ENCODE data around the gene ZMAT5.

ZMAT5 gene

GRCh38 chr22:29731058-29731850 lies 35.6 kb downstream of the ZMAT5 start:
- H3K4me3 Mint-ChIP-seq: no peak overlapping the region
- peaks cover 4% of the 10 kb centered on the region for H3K36me3 Mint-ChIP-seq
- no peak overlapping the region for H3K27ac Mint-ChIP-seq
- H3K9me3 Mint-ChIP-seq: no peaks in the 10 kb centered on the region
- H3K4me1 Mint-ChIP-seq: no peaks in the 10 kb centered on the region
- no peaks in the 10 kb centered on the region for H3K27me3 Mint-ChIP-seq

- Mint-ChIP-seq H3K27ac (no peak overlapping the region), H3K9me3 (no peaks in the 10 kb centered on the region), H3K4me3 (no peak overlapping the region), H3K4me1 (no peaks in the 10 kb centered on the region), H3K27me3 (no peaks in the 10 kb centered on the region), H3K36me3 (no peaks in the 10 kb centered on the region)
Observed at GRCh38 chr22:29729161-29729560, 37.6 kb downstream of the ZMAT5 start.

DNA sequence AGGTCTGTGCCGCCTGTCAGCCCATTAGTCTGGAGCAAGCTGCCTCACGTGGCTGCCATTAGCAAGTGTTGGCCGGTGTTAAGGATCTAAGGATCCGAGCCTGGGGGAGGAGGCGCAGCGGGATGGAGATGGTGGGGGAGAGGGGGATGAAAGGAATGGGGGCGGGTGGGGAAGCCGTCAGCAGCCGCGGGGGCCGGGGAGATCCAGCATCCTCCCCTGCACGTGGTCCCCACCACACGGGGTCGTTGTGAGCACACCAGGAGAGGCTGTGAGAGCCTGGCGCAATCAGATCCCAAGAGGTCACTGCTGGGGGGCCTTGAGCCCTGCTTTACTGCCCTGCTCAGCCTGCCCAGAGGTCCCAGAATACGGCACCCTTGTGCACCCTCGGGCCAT lies 39.7 kb downstream of the ZMAT5 start:
- Mint-ChIP-seq H3K27ac (no peak overlapping the region), H3K4me3 (no peak overlapping the region), H3K36me3 (no peaks in the 10 kb centered on the region), H3K4me1 (no peaks in the 10 kb centered on the region), H3K9me3 (no peaks in the 10 kb centered on the region), H3K27me3 (no peaks in the 10 kb centered on the region)

DNA sequence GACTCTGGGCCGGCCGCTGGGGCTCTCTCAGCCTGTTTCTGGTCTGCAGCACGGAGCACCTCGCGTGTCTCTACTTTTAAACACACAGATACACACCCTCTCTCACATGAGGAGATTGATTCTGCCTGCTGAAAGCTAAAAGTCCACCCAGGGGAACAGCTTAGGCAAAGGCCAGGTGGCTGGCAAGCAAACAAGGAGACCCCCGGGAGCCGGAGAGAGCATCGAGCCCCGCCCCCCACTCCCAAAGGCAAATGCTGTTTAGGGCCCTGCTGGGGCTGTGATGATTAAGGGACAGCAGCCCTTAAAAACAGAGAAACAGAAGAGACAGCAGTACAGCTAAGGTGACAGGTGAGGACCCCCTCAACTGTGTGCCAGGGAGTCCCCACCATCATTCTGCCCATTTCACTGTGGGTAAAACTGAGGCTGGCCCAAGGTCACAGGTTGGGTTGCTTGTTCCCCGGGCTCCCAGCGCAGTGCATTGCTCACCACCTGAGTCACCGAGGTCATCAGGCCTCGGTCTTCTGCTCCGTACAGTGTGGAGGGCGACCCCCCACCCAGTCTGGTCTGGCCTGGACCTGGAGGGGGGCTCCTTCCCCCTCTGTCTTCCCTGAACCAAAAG lies 40.2 kb downstream of the ZMAT5 start:
- H3K4me1 Mint-ChIP-seq: no peaks in the 10 kb centered on the region
- no peaks in the 10 kb centered on the region for H3K9me3 Mint-ChIP-seq
- no peaks in the 10 kb centered on the region for H3K27me3 Mint-ChIP-seq
- no peaks in the 10 kb centered on the region for H3K36me3 Mint-ChIP-seq
- H3K4me3 Mint-ChIP-seq: no peak overlapping the region
- no peak overlapping the region for H3K27ac Mint-ChIP-seq

DNA sequence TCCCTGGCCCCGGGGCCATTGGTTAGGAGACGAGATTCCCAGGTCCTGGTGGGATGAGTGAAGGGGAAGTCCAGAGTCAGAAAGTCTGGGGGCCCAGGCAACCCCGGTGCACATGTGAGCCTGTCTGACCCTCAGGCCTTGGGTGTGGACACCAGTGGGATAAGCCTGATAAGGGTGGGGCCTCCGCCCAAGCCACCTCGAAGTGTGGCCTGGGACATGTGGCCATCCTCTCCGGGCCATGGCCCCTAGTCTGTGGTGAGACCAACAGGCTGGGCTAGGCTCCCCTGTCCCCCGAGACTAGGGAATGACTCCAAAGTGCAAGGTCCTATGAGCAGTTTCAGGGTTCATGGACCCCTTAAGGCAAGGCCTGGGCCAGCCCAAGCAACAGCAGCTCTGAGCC lies 40.7 kb downstream of the ZMAT5 start:
- H3K36me3 Mint-ChIP-seq: no peaks in the 10 kb centered on the region
- no peaks in the 10 kb centered on the region for H3K9me3 Mint-ChIP-seq
- H3K27ac Mint-ChIP-seq: no peak overlapping the region
- H3K4me1 Mint-ChIP-seq: no peaks in the 10 kb centered on the region
- no peak overlapping the region for H3K4me3 Mint-ChIP-seq
- H3K27me3 Mint-ChIP-seq: peaks cover 2% of the 10 kb centered on the region

DNA sequence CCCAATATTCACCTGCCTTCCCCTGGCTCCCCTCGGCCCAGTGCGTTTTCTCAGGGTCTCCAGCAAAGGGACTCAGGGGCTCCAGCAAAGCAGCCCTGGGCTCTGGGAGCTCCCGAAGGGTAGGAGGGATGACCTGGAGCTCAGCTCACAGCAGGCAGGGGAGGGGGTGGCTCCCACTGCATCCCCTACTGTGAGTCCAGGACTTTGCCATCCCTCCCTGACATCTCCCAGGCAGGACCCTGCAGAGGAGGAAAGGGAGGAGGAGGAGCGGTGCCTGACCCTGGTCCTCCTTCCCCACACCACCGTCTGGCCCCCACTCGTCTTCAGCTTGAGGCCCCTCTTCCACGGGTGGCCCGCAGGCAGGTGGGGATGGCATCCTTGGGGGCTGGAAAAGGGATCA lies 42.0 kb downstream of the ZMAT5 start:
- no peak overlapping the region for H3K4me3 Mint-ChIP-seq
- H3K9me3 Mint-ChIP-seq: no peaks in the 10 kb centered on the region
- peaks cover 2% of the 10 kb centered on the region for H3K27me3 Mint-ChIP-seq
- H3K36me3 Mint-ChIP-seq: no peaks in the 10 kb centered on the region
- H3K4me1 Mint-ChIP-seq: no peaks in the 10 kb centered on the region
- H3K27ac Mint-ChIP-seq: no peak overlapping the region

GRCh38 chr22:29723766-29724165 lies 43.0 kb downstream of the ZMAT5 start:
- no peaks in the 10 kb centered on the region for H3K4me1 Mint-ChIP-seq

DNA sequence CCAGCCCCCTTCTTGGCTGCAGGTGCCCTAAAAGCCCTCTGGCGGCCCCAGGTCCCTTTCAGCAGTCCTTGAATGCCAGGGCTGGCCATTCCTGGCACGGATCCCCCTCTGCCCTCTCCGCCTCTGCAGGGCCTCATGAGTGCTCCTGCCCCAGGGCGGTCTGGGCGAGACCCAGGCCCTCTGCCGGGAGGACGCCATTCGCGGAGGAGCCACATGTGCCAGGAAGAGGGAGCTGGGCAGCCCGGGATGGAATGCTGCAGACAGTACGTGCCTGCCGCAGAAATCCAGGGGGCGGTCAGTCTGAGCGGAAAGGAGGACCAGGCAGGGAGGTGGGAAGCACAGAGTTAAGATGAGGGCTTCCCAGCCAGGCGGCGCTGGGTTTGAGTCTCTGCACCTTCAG lies 44.2 kb downstream of the ZMAT5 start:
- no peak overlapping the region for H3K4me3 Mint-ChIP-seq
- no peaks in the 10 kb centered on the region for H3K4me1 Mint-ChIP-seq
- H3K27me3 Mint-ChIP-seq: peaks cover 16% of the 10 kb centered on the region
- no peak overlapping the region for H3K27ac Mint-ChIP-seq
- no peaks in the 10 kb centered on the region for H3K9me3 Mint-ChIP-seq
- H3K36me3 Mint-ChIP-seq: no peaks in the 10 kb centered on the region

More at GRCh38 chr22:29723766-29724165, 43.0 kb downstream of the ZMAT5 start:
- Mint-ChIP-seq H3K4me3 (no peak overlapping the region), H3K27ac (no peak overlapping the region), H3K9me3 (no peaks in the 10 kb centered on the region), H3K27me3 (peaks cover 9% of the 10 kb centered on the region), H3K36me3 (no peaks in the 10 kb centered on the region)

GRCh38 chr22:29722151-29722550 lies 44.7 kb downstream of the ZMAT5 start:
- Mint-ChIP-seq H3K36me3 (no peaks in the 10 kb centered on the region), H3K9me3 (no peaks in the 10 kb centered on the region), H3K27me3 (peaks cover 20% of the 10 kb centered on the region), H3K4me3 (no peak overlapping the region), H3K4me1 (no peaks in the 10 kb centered on the region), H3K27ac (no peak overlapping the region)

GRCh38 chr22:29720811-29721323 lies 45.9 kb downstream of the ZMAT5 start:
- H3K27me3 Mint-ChIP-seq: peaks cover 30% of the 10 kb centered on the region
- H3K4me1 Mint-ChIP-seq: no peaks in the 10 kb centered on the region
- H3K36me3 Mint-ChIP-seq: peaks cover 2% of the 10 kb centered on the region
- no peak overlapping the region for H3K4me3 Mint-ChIP-seq
- H3K27ac Mint-ChIP-seq: no peak overlapping the region
- H3K9me3 Mint-ChIP-seq: no peaks in the 10 kb centered on the region

- H3K36me3 Mint-ChIP-seq: peaks cover 2% of the 10 kb centered on the region
- no peak within 1 kb of the TSS for H3K27ac Mint-ChIP-seq
- no peaks in the 10 kb centered on the region for H3K4me1 Mint-ChIP-seq
- peaks cover 30% of the 10 kb centered on the region for H3K27me3 Mint-ChIP-seq
- H3K9me3 Mint-ChIP-seq: no peaks in the 10 kb centered on the region
- peak within 1 kb of the TSS; percentile 19 for H3K4me3 Mint-ChIP-seq
Observed at GRCh38 chr22:29719899-29720645, 46.7 kb downstream of the ZMAT5 start, which contains the start of gene CABP7. Gene CABP7, plus strand, starts transcription at chr22:29720003. Its CDS starts 422 bp downstream, at chr22:29720425.

GRCh38 chr22:29718949-29719898 lies 47.6 kb downstream of the ZMAT5 start:
- H3K36me3 Mint-ChIP-seq: peaks cover 2% of the 10 kb centered on the region
- no peaks in the 10 kb centered on the region for H3K9me3 Mint-ChIP-seq
- H3K4me1 Mint-ChIP-seq: no peaks in the 10 kb centered on the region
- H3K27me3 Mint-ChIP-seq: peaks cover 30% of the 10 kb centered on the region
- no peak overlapping the region for H3K27ac Mint-ChIP-seq
- peak overlapping the region; percentile 19 for H3K4me3 Mint-ChIP-seq

- Mint-ChIP-seq H3K4me1 (no peaks in the 10 kb centered on the region), H3K36me3 (peaks cover 2% of the 10 kb centered on the region), H3K27me3 (peaks cover 30% of the 10 kb centered on the region), H3K9me3 (no peaks in the 10 kb centered on the region), H3K27ac (no peak overlapping the region), H3K4me3 (no peak overlapping the region)
Observed at GRCh38 chr22:29717789-29718188, 49.0 kb downstream of the ZMAT5 start.

DNA sequence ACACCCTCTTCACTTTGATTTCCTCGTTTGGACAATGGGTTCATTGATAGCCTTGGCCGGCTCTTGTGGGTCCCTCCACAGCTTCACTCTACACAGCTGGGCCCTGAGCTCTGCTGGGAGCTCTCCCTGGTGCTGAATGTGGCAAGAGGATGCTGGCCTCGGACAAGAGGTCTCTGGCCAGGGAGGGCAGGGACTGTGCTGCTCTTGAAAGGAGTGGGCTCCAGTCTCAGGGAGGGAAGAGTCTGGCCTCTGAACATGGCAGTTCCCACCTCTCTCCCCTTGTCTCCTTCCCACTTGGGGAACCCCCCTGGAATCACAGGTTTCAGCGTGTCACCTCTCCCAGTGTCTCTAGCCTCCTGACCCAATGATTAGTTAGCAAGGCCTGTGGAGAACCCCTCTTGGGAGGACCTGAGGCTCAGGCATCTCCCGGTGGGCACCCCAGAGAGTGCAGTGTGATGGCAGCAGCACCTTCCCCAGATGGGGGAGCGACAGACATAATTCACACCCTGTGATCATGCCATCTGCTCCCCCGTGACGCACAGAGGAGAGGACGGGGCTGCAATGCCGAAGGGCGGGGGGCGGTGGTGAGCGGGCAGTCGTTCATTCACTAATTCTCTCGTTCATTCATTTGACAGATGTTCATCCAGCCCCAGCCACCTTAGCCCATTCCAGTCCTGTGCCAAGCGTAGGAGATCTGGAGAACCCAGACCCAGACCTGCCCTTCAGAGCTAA lies 49.8 kb downstream of the ZMAT5 start:
- Mint-ChIP-seq H3K27ac (no peak overlapping the region), H3K36me3 (peaks cover 2% of the 10 kb centered on the region), H3K4me3 (no peak overlapping the region), H3K9me3 (no peaks in the 10 kb centered on the region), H3K4me1 (no peaks in the 10 kb centered on the region), H3K27me3 (peaks cover 30% of the 10 kb centered on the region)
